Panc1 (cell line): Measurements from ENCODE around the gene PSORS1C1. TPM values are rescaled to one million over a fixed set of nuclear protein-coding genes. Genes with fewer than 3 reads are reported as not detected.

Experiments used
- ATAC-seq: fragments of 200-7000 bp; cut with Tn5 transposase; 2 replicates; pipeline ENCODE4 v1.9.1; 2020; ENCODE audit warnings: mild to moderate bottlenecking, moderate library complexity
- BruUV-seq: library from RNA; stranded (reverse); fragments of 400-500 nt; replicated peaks from 2 replicates; lab custom pipeline; 2021; lab: Mats Ljungman, UMichigan
- CTCF ChIA-PET: fragments of 300-600 bp; sonication (Branson Sonifier 250); formaldehyde crosslinking; loops from one replicate; lab custom pipeline; 2022; ENCODE audit warnings: antibody characterized with exemption; lab: Charles Lee
- POLR2A ChIA-PET: fragments of 300-600 bp; sonication (Branson Sonifier 250); formaldehyde crosslinking; loops from one replicate; lab custom pipeline; 2022; ENCODE audit warnings: antibody characterized with exemption; lab: Charles Lee
- DNase-seq: peaks from one replicate; pipeline ENCODE4 v3.0.0-alpha.2; 2010; ENCODE audit warnings: low read depth, low spot score
- H3K27ac ChIP-seq: 2 replicates; pipeline ENCODE4 v1.5.1; 2011; ENCODE audit warnings: mild to moderate bottlenecking, low read length, inconsistent platforms
- H3K27me3 ChIP-seq: fragments of 200-500 bp; sonication (Bioruptor generic); 2 replicates; pipeline ENCODE4 v1.6.0; 2014; ENCODE audit warnings: low read length, inconsistent platforms; ENCODE audit not compliant: control insufficient read depth, insufficient read depth
- H3K36me3 ChIP-seq: fragments of 200-500 bp; sonication (Bioruptor generic); 2 replicates; pipeline ENCODE4 v1.5.1; 2014; ENCODE audit warnings: inconsistent platforms, mild to moderate bottlenecking, low read length, moderate library complexity; ENCODE audit not compliant: control insufficient read depth, insufficient read depth
- H3K4me1 ChIP-seq: 2 replicates; pipeline ENCODE4 v1.5.1; 2011; ENCODE audit warnings: inconsistent platforms, mild to moderate bottlenecking, low read length, moderate library complexity; ENCODE audit not compliant: control insufficient read depth, insufficient read depth
- H3K4me3 ChIP-seq, 2 experiments: 2 replicates each; pipeline ENCODE4 v1.5.1; 2011 to 2012; ENCODE audit warnings: low read depth in 2 of 2, low read length in 2 of 2, mild to moderate bottlenecking in 2 of 2, inconsistent platforms in 1 of 2, moderate library complexity in 1 of 2
- H3K9me3 ChIP-seq: fragments of 200-500 bp; sonication (Bioruptor generic); 2 replicates; pipeline ENCODE4 v1.5.1; 2014; ENCODE audit warnings: low read depth, mild to moderate bottlenecking, inconsistent platforms, low read length, moderate library complexity; ENCODE audit not compliant: control insufficient read depth, insufficient read depth
- POLR2AphosphoS5 ChIP-seq: IDR thresholded peaks from 2 replicates; pipeline ENCODE4 v1.6.1; 2012; ENCODE audit warnings: mild to moderate bottlenecking, low read depth, low read length, moderate library complexity
- REST ChIP-seq, 2 experiments: IDR thresholded peaks; 2 replicates each; pipeline ENCODE4 v1.6.1; 2011 to 2012; ENCODE audit warnings: low read depth in 2 of 2, control low read depth in 1 of 2, low read length in 1 of 2, mild to moderate bottlenecking in 1 of 2, moderate library complexity in 1 of 2; ENCODE audit not compliant: insufficient read depth in 1 of 2
- SIN3A ChIP-seq: IDR thresholded peaks from 2 replicates; pipeline ENCODE4 v1.6.1; 2012; ENCODE audit warnings: low read depth, mild to moderate bottlenecking, low read length, moderate library complexity, borderline replicate concordance; ENCODE audit not compliant: insufficient read depth
- TCF7L2 ChIP-seq: IDR thresholded peaks from 2 replicates; pipeline ENCODE4 v1.6.1; 2011; ENCODE audit warnings: mild to moderate bottlenecking, low read depth, low read length, inconsistent platforms
- in situ Hi-C: cut with HindIII; loops from 2 replicates; pipeline ENCODE4 v1.10.0; 2016; ENCODE audit warnings: low sequenced_read_pairs, low pct_unique_long_range_greater_than_20kb
- intact Hi-C: fragments of 100-400 bp; cut with micrococcal nuclease; formaldehyde crosslinking; loops from one replicate; pipeline ENCODE4 v1.10.0; 2022; ENCODE audit not compliant: unreplicated experiment
- total RNA-seq: library from RNA; stranded (reverse); gene quantifications from one replicate; pipeline ENCODE4 v1.2.1, GENCODE V29; 2021; ENCODE audit not compliant: unreplicated experiment
- TF ChIP-seq, protein P1 (sequence below): fragments of 450-650 bp; IDR thresholded peaks from 2 replicates; pipeline ENCODE4 v1.5.1; 2017; ENCODE audit warnings: mild to moderate bottlenecking

The PSORS1C1 gene
- total RNA-seq, 1 experiment from 2014 or later, result 2.9 TPM

DNA sequence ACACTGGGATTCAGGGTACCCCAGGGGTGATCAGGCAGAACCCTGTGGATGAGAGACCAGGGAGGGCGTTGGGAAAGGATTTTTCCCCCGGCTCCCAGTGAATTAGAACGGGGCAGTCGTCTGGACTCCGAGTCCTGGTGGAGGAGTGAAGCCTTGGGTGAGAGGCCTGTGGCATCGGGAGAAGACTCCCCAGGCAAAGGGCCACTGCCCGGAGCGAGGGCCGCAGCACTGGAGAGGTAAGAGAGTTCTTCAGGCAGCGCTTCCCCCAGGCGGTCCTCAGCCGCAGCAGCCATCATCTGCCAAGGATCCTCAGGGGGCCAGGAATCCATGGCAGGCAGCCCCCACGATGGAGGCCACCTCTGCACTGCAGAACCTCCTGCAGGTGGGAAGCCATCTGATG is 2.9 kb upstream of the PSORS1C1 start:
- POLR2A ChIA-PET, result interaction anchor here (0.6 kb wide), 1 partner anchor 46 kb away, joined by 3 read pairs; the partner anchor contains the start of gene CCHCR1
- peaks cover 18% of the 10 kb centered on the region for H3K4me1 ChIP-seq

DNA sequence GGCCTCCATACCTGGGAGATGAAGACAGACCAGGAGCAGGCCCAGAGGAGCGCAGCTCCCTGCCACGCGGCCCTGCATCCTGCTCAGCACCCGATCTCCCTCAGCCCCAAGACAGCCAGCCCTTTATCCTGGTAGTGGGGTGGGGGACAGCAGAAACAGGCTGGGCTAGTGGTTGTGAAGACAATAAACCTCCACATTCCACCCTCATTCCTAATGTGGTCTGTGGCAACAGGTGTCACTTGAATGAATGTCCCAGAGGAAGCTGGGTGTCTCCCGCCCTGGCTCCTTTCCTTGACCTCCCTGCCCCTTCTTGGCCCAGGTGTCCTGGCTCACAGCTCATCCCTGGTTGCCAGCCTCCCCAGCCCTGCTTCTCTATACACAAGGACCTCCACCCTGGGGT is 2.1 kb upstream of the PSORS1C1 start, which contains the start of gene C6orf15:
Gene C6orf15, minus strand, starts transcription at position 98 of the 400 bp plus-strand sequence. Its CDS starts 20 bp downstream, at position 78.
- in situ Hi-C loops (no loop called here), intact Hi-C loops (no loop called here)
- no peaks in the 10 kb centered on the region for H3K36me3 ChIP-seq
- no peak within 1 kb of the TSS for H3K4me3 ChIP-seq
- BruUV-seq, result no TSS peak
- TF ChIP-seq, protein P1, sequence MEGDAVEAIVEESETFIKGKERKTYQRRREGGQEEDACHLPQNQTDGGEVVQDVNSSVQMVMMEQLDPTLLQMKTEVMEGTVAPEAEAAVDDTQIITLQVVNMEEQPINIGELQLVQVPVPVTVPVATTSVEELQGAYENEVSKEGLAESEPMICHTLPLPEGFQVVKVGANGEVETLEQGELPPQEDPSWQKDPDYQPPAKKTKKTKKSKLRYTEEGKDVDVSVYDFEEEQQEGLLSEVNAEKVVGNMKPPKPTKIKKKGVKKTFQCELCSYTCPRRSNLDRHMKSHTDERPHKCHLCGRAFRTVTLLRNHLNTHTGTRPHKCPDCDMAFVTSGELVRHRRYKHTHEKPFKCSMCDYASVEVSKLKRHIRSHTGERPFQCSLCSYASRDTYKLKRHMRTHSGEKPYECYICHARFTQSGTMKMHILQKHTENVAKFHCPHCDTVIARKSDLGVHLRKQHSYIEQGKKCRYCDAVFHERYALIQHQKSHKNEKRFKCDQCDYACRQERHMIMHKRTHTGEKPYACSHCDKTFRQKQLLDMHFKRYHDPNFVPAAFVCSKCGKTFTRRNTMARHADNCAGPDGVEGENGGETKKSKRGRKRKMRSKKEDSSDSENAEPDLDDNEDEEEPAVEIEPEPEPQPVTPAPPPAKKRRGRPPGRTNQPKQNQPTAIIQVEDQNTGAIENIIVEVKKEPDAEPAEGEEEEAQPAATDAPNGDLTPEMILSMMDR, result no peak
- DNase-seq (no peak), ATAC-seq (no peak)
- H3K9me3 ChIP-seq, result no peaks in the 10 kb centered on the region
- ChIA-PET CTCF (no interaction called here), POLR2A (no interaction called here)
- H3K4me1 ChIP-seq, result peaks cover 20% of the 10 kb centered on the region
- no peaks in the 10 kb centered on the region; the same call in 1 of the 2 replicates for H3K27me3 ChIP-seq
- no peak within 1 kb of the TSS for H3K27ac ChIP-seq

More for the DNA sequence above, 2.9 kb upstream of the PSORS1C1 start:
- H3K36me3 ChIP-seq, result no peaks in the 10 kb centered on the region
- H3K9me3 ChIP-seq, result no peaks in the 10 kb centered on the region
- CTCF ChIA-PET, result no interaction called here
- intact Hi-C loops, result no loop called here
- TF ChIP-seq POLR2AphosphoS5, result no peak
- TF ChIP-seq, protein P1, result no peak
- no peak for TF ChIP-seq TCF7L2
- TF ChIP-seq REST (IDR thresholded peaks at IDR 0.05; ENCODE audit: insufficient read depth in 1 of 2, low read depth in 2 of 2, low read length in 1 of 2), result no peak
- TF ChIP-seq SIN3A, result no peak
- BruUV-seq, result no TSS peak
- DNase-seq (no peak), ATAC-seq (no peak)
- no peak overlapping the region for H3K4me3 ChIP-seq
- no peak overlapping the region for H3K27ac ChIP-seq
- in situ Hi-C loops, result no loop called here
- no peaks in the 10 kb centered on the region; the same call in 1 of the 2 replicates for H3K27me3 ChIP-seq
